22Rv1 (cell line): Measurements from ENCODE around the gene CDK5R1.

Experiments
- H3K27ac ChIP-seq: fragments of 450-650 bp; 2 replicates; pipeline ENCODE4 v1.5.1; 2017
- CTCF ChIP-seq: fragments of 450-650 bp; IDR thresholded peaks from 2 replicates; pipeline ENCODE4 v1.5.1; 2017; ENCODE audit warnings: mild to moderate bottlenecking
- ZFX ChIP-seq: fragments of 450-650 bp; IDR thresholded peaks from 2 replicates; pipeline ENCODE4 v1.6.1; 2017; ENCODE audit warnings: antibody characterized with exemption, borderline replicate concordance

The CDK5R1 gene

GRCh38 chr17:32484041-32484461, 2.7 kb upstream of the CDK5R1 start:
- no peak for TF ChIP-seq ZFX
- no peak for TF ChIP-seq CTCF
- H3K27ac ChIP-seq = peak overlapping the region; percentile 46; the same call in 1 of the 2 replicates

- TF ChIP-seq CTCF (no peak), ZFX (no peak)
- H3K27ac ChIP-seq = no peak overlapping the region
Measured at GRCh38 chr17:32484628-32485027, 2.2 kb upstream of the CDK5R1 start.

GRCh38 chr17:32485261-32486110, 1.3 kb upstream of the CDK5R1 start:
- peak overlapping the region; percentile 88 for H3K27ac ChIP-seq
- TF ChIP-seq ZFX (no peak), CTCF (no peak)

GRCh38 chr17:32486111-32486700, 587 bp upstream of the CDK5R1 start:
- peak overlapping the region; percentile 88 for H3K27ac ChIP-seq

GRCh38 chr17:32487473-32488176, 832 bp downstream of the CDK5R1 start:
- H3K27ac ChIP-seq = peak overlapping the region; percentile 88
- TF ChIP-seq CTCF = no peak
- no peak for TF ChIP-seq ZFX

More at GRCh38 chr17:32486111-32486700, 587 bp upstream of the CDK5R1 start:
- TF ChIP-seq ZFX = no peak
- no peak for TF ChIP-seq CTCF

- TF ChIP-seq ZFX (no peak), CTCF (no peak)
- H3K27ac ChIP-seq = no peak overlapping the region
Measured at GRCh38 chr17:32488177-32488542, 1.4 kb downstream of the CDK5R1 start.
